GM20000 (cell line): Measurements from ENCODE around the gene MAP4K2.

Source experiments
- DNase-seq: peaks from one replicate; pipeline ENCODE4 v3.0.0; 2012; ENCODE audit warnings: low spot score
- TF ChIP-seq, protein P1 (sequence below): IDR thresholded peaks from 2 replicates; pipeline ENCODE4 v1.5.1; 2012; ENCODE audit warnings: mild to moderate bottlenecking, control low read depth; ENCODE audit errors: extremely low read depth, missing control alignments

The MAP4K2 gene

DNA sequence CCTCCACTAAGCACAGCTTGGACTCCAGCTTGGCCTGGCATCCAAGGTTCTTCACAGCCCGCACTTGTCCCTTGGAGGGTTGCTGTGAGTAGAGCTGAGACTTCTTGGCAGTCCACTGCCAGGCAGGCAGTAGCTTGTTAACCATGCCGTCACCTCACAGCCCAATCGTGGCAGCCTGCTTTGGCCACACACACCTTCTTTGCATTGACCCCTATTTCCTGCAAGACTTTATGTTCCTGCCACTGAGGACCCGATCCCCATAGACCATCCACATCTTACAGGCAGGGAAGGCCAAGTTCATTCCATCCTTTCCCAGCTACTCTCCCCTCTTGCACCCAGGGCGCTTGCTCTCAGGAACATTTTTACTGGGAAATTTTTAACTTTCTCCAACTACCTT is 40.7 kb downstream of the MAP4K2 start:
- TF ChIP-seq, protein P1, sequence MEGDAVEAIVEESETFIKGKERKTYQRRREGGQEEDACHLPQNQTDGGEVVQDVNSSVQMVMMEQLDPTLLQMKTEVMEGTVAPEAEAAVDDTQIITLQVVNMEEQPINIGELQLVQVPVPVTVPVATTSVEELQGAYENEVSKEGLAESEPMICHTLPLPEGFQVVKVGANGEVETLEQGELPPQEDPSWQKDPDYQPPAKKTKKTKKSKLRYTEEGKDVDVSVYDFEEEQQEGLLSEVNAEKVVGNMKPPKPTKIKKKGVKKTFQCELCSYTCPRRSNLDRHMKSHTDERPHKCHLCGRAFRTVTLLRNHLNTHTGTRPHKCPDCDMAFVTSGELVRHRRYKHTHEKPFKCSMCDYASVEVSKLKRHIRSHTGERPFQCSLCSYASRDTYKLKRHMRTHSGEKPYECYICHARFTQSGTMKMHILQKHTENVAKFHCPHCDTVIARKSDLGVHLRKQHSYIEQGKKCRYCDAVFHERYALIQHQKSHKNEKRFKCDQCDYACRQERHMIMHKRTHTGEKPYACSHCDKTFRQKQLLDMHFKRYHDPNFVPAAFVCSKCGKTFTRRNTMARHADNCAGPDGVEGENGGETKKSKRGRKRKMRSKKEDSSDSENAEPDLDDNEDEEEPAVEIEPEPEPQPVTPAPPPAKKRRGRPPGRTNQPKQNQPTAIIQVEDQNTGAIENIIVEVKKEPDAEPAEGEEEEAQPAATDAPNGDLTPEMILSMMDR: no peak
- peak; percentile 30 for DNase-seq

DNA sequence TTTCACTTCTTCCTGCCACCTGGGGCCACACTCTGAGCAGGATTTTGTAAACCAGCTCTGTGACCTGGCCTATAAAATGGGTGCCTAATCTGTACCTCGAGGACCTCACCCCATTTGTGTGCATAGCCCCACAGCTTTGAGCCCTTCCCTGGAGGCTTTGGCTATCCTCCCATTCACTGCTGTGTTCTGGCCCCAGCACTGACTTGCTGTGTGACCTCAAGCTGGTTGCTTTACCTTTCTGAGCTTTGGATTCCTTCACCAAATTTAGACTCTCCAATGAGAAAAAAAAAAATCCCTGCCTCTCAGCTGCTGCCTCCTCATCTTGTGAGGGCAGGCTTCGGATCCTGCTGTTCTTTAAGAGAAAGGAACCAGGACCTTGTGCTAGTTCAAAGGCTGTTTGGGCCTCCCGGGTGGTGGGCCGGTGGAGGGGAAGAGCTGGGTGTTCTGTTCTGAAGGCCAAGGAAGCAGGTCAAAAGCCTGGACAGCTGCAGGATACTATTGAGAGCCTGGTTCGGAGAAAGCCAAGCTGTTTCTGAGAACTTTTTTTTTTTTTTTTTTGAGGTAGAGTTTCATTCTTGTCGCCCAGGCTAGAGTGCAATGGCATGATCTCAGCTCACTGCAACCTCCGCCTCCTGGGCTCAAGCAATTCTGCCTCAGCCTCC is 42.1 kb downstream of the MAP4K2 start:
- peak; percentile 18 for DNase-seq
- TF ChIP-seq, protein P1: no peak

DNA sequence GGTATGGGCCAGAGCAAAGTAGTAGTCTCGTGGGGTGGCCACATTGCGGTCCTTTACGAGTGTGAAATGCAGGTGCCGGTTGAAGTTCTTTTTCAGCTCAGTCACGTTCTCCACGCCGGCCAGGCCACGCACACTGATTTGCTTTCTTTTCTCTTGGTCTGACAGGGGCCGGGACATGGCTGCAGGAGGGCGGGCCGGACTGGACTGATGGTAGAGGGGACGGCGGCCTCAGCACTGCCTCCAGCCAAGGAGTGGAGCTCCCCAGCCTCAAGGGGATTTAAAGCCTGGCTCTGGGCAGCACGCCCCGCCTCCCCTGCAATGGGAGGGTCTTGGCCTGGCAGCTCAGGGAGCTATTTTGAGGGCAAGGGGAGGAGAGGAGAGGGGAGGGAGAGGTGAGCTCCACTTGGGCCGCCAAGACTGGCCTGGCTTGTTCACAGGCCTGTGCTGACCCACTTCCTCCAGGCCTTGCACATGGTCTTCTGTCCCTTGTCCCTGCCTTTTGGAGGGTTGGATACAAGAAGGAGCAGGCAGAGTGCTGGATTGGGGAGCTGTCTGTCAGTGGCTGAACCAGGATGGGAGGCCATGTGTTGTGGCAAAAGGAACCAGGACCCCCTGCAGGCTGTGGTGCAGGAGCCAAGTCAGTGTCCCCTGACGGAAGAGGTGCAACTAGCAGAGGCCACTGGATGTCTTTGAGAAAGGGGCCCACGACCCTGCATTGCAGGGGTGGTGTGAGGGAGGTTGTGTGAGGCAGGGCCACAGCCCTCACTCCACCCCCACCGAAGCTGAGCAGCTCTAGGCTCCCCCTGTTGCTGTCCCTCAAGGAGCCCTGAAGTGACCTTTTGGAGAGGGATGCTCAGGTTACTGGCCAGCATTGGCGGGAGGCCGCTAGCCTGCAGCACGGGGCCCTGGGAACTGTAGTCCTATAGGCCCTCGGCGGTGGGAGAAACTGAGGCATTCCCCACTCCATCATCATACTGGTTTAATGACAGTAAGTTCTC is 43.0 kb downstream of the MAP4K2 start, which contains the start of gene PYGM:
TSS of gene PYGM (minus strand) at position 253 of the 998 bp plus-strand sequence. CDS start at position 177, 76 bp downstream.
- TF ChIP-seq, protein P1: no peak
- peak; percentile 19 for DNase-seq

DNA sequence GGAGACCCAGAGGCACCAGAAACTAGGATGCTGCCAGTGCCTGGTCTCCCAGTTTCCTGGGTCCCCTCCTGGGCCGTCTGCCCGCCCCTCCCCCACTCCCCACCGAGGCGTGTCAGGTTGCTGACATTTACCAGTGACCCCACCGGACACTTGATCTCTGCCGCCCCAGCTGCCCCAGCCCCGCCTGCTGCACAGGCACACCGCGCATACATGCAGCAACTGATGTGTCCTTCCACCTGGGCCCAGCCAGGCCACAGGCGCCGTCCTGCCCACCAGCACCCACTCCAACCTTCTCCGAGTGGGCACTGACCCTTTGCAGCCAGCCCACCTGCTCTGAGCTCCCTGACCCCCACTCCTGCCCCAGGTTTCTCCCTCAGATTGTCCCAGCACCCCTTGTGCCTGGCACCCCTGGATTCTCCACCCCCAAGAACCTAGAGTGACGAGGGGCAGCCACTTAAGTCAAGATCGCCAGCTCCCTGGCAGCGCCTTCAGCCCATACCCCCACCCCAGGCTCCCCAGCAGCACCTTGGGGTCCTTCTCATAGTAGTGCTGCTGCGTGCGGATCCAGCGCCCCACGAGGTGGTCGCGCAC is 43.8 kb downstream of the MAP4K2 start:
- DNase-seq: no peak
- TF ChIP-seq, protein P1: no peak

DNA sequence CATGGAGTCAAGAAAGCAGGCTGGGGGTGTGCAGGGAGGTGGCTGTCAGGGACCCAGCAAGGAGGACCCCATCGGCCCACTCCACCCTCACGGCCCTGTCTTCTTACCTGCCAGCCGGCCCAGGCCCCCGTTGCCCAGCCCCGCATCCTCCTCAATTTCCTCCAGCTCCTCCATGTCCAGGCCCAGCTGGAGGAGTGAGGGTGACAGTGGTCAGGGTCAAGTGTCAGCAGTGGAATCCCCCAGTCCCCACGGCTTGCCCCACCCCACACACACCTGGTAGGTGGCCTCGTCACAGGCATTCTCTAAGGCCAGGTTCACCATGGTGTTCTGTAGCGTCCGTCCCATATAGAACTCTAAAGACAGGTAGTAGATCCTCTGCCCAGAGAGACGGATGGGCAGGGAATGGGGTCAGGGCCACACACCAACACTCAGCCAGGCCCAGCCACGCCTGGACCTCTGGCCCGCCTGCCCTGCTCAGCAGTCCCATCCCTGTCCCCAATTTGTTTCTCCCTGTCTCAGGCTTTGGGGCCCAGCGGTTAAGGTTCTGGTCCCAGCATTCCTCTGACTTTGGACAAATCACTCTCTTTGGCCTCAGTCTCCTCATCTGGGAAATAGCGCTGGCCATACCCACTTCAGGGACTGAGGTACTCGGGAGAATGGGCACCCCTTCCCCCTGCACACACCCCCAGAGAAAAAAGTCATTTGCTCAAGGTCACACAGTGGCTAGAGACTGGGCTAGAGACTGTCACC is 44.5 kb downstream of the MAP4K2 start:
- TF ChIP-seq, protein P1: no peak
- peak; percentile 22 for DNase-seq

DNA sequence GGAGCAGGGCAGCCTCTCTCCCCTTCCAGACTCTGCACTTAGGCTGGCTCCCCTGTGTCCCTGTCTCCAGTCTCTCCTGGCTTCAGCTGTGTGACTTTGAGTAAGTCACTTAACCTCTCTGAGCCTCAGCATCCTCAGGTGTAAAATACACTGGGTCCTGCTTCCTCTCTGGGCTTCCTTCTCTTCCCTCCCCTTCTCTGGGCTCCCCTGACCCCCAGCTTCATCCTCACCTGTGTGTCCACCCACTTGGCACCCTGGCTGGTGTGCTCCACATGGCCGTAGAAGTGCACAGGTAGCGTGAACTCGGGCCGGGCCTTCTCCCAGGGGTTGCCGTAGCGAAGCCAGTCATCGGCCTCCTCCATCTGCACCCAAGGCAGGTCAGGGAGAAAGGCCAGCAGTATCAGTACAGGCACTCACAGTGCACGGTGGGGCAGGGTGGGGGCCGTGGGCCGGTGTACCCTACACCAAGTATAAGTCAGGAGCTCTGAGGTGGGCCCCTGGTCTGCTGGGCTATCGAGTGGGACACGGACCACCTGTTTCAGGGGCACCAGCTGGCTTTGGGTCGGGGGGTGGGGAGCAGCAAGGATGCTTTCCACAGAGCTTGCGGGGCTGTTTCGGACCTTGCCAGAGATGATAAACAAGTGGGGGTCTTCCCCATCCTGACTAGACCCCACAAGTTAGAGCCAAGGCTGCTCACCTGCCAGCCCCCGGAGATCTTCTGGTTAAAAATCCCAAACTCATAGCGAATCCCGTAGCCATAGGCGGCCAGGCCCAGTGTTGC is 45.3 kb downstream of the MAP4K2 start:
- TF ChIP-seq, protein P1: no peak
- no peak for DNase-seq
